RWPE2 (cell line): Measurements from ENCODE around the gene NMUR1.

Source experiments
- ATAC-seq: fragments of 200-7000 bp; cut with Tn5 transposase; 3 replicates; pipeline ENCODE4 v1.9.1; 2021; ENCODE audit warnings: low read depth
- DNase-seq: peaks from one replicate; pipeline ENCODE4 v3.0.0-alpha.2; 2020; ENCODE audit warnings: low spot score
- H3K27ac ChIP-seq: fragments of 450-650 bp; 2 replicates; pipeline ENCODE4 v1.5.1; 2017; ENCODE audit warnings: mild to moderate bottlenecking; ENCODE audit not compliant: poor library complexity, severe bottlenecking
- H3K27me3 ChIP-seq: fragments of 250-450 bp; sonication (Bioruptor Pico); 2 replicates; pipeline ENCODE4 v1.5.1; 2021; ENCODE audit warnings: mild to moderate bottlenecking, moderate library complexity; ENCODE audit not compliant: insufficient read depth, poor library complexity, severe bottlenecking
- H3K36me3 ChIP-seq: fragments of 250-450 bp; sonication (Bioruptor Pico); 2 replicates; pipeline ENCODE4 v1.5.1; 2020; ENCODE audit warnings: low read depth, mild to moderate bottlenecking, moderate library complexity
- H3K4me1 ChIP-seq: fragments of 250-450 bp; sonication (Bioruptor Pico); 2 replicates; pipeline ENCODE4 v1.5.1; 2021; ENCODE audit warnings: mild to moderate bottlenecking, moderate library complexity; ENCODE audit not compliant: insufficient read depth, poor library complexity, severe bottlenecking
- H3K4me3 ChIP-seq: fragments of 250-450 bp; sonication (Bioruptor Pico); 2 replicates; pipeline ENCODE4 v1.5.1; 2021; ENCODE audit warnings: mild to moderate bottlenecking, moderate library complexity; ENCODE audit not compliant: severe bottlenecking
- H3K9me3 ChIP-seq: fragments of 250-450 bp; sonication (Bioruptor Pico); 2 replicates; pipeline ENCODE4 v1.5.1; 2021; ENCODE audit warnings: mild to moderate bottlenecking, moderate library complexity; ENCODE audit not compliant: severe bottlenecking
- TF ChIP-seq, protein P1 (sequence below): fragments of 450-650 bp; IDR thresholded peaks from one replicate; pipeline ENCODE4 v1.5.1; 2017; ENCODE audit warnings: mild to moderate bottlenecking, moderate library complexity; ENCODE audit not compliant: poor library complexity, severe bottlenecking

NMUR1 gene

DNA sequence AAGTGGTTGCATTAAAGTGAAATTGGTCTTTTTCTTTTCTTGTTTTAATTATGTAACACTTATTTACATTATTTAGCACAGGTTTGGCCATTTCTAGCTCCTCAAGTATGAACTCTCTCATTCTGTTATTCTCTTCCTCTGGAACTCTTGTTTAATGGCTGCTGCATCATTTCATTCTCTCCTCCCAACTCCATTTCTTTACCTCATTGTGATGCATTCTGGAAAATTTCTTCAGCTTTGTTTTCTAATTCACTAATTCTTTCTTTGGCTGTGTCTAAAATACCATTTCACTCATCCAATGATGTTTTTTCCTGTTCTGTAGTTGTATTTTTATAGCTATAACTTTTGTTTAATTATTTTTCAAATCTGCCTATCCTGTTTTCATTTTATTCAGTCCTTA, 22.5 kb upstream of the NMUR1 start:
- TF ChIP-seq, protein P1, sequence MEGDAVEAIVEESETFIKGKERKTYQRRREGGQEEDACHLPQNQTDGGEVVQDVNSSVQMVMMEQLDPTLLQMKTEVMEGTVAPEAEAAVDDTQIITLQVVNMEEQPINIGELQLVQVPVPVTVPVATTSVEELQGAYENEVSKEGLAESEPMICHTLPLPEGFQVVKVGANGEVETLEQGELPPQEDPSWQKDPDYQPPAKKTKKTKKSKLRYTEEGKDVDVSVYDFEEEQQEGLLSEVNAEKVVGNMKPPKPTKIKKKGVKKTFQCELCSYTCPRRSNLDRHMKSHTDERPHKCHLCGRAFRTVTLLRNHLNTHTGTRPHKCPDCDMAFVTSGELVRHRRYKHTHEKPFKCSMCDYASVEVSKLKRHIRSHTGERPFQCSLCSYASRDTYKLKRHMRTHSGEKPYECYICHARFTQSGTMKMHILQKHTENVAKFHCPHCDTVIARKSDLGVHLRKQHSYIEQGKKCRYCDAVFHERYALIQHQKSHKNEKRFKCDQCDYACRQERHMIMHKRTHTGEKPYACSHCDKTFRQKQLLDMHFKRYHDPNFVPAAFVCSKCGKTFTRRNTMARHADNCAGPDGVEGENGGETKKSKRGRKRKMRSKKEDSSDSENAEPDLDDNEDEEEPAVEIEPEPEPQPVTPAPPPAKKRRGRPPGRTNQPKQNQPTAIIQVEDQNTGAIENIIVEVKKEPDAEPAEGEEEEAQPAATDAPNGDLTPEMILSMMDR, result no peak
- DNase-seq, result no peak
- H3K4me1 ChIP-seq, result no peaks in the 10 kb centered on the region
- no peaks in the 10 kb centered on the region for H3K36me3 ChIP-seq
- ATAC-seq, result no peak
- H3K9me3 ChIP-seq, result no peaks in the 10 kb centered on the region
- no peak overlapping the region for H3K4me3 ChIP-seq
- no peaks in the 10 kb centered on the region for H3K27me3 ChIP-seq
- H3K27ac ChIP-seq, result no peak overlapping the region

DNA sequence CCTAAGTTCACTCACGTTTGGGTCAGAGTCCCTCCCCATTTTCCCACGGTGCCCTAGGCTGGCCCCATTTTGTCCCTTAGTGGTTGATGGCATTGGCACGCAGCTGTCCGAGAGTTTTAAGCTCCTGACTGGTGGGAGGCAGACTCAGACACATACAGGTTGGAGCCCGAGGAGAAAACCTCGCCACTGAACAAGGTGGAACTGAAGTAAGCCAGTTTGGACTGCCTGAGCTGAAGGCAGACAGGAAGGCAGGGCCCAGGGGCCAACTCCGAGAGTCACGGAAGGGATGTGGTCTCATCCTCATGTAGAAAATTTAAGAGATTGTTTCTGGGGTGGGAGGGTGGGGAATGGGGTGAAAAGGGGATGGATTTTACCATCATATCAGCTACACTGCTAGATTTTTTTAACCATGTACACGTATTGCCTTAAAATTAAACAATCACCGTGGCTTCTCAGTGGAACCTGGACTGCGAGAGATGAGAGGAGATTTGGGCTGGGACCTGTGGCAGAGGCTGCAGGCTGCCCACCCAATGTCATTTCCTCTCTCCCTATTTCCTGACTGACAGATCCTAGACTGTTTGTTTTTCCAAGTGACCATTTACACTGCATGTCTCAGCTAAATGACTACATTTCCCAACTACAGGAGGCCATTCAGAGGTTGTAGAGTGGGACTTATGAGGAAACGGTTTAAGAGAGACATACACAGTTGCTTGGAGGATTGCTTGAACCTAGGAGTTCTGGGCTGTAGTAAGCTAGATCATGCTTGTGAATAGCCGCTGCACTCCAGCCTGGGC, 19.4 kb upstream of the NMUR1 start:
- H3K36me3 ChIP-seq, result no peaks in the 10 kb centered on the region
- no peak for ATAC-seq

DNA sequence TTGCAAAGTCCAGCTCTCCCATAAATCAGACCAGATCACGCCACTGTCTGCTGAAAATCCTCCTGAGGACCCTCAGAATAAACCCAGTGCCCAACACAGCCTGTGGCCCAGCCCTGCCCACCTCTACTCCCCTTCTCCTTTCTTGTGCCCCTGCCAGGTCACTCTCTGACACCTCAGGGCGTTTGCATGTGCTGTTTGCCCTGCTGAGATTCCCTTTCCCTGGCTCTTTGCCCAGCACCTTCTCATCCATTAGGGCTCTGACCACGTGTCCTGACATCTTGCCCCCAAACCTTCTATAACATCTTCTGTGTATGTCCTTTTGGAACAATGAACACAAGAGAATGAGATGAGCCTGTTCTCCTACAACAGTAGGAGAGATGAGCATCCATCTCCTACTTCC, 18.5 kb upstream of the NMUR1 start:
- no peak overlapping the region for H3K27ac ChIP-seq
- ATAC-seq (no peak), DNase-seq (no peak)
- H3K4me3 ChIP-seq, result no peak overlapping the region
- H3K27me3 ChIP-seq, result no peaks in the 10 kb centered on the region
- no peaks in the 10 kb centered on the region for H3K4me1 ChIP-seq
- TF ChIP-seq, protein P1, result no peak
- no peaks in the 10 kb centered on the region for H3K9me3 ChIP-seq
- H3K36me3 ChIP-seq, result no peaks in the 10 kb centered on the region

More for the DNA sequence above, 19.4 kb upstream of the NMUR1 start:
- no peak overlapping the region for H3K27ac ChIP-seq
- no peaks in the 10 kb centered on the region for H3K27me3 ChIP-seq
- no peaks in the 10 kb centered on the region for H3K4me1 ChIP-seq
- no peak overlapping the region for H3K4me3 ChIP-seq
- no peaks in the 10 kb centered on the region for H3K9me3 ChIP-seq
- no peak for DNase-seq
- TF ChIP-seq, protein P1, result no peak

DNA sequence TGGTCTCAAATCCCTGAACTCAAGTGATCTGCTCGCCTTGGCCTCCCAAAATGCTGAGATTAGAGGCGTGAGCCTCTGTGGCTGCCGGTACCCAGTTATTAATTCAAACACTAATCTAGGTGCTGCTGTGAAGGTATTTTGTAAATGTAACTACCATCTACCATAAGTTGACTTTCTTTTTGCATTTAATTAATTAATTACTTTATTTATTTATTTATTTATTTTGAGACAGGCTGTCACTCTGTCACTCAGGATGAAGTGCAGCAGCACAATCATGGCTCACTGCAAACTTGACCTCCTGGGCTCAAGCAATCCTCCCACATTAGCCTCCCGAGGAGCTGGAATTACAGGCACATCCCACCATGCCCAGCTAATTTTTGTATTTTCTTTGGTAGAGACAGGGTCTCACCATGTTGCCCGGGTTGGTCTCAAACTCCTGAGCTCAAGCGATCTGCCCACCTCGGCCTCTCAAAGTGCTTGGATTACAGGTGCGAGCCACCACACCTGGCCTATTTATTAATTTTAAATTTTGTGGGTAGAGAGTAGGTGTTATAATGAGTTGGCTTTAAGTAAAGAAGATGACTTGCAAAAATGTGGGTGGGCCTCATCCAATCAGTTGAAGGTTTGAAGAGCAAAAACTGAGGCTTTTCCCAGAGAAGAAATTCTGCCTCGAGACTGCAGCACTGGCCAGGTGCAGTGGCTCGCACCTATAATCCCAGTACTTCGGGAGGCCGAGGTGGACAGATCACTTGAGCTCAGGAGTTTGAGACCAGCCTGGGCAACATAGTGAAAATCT, 17.3 kb upstream of the NMUR1 start:
- no peak overlapping the region for H3K4me3 ChIP-seq
- H3K4me1 ChIP-seq, result no peaks in the 10 kb centered on the region
- TF ChIP-seq, protein P1, result no peak
- H3K27me3 ChIP-seq, result no peaks in the 10 kb centered on the region
- H3K27ac ChIP-seq, result no peak overlapping the region
- ATAC-seq (no peak), DNase-seq (no peak)
- H3K36me3 ChIP-seq, result no peaks in the 10 kb centered on the region
- no peaks in the 10 kb centered on the region for H3K9me3 ChIP-seq
